SK-N-SH (cell line): ENCODE data around the gene DGKI. TPM values are rescaled to one million over a fixed set of nuclear protein-coding genes. Genes with fewer than 3 reads are reported as not detected.
A peak's percentile ranks its signal among the peaks of the same experiment; 100 is the strongest.

Source experiments
- CTCF ChIA-PET: fragments of 300-600, 350-600 bp; formaldehyde crosslinking; extraction: SDS; loops from one replicate; lab custom pipeline; 2021; lab: Yijun Ruan, JAX
- POLR2A ChIA-PET: fragments of 350-600 bp; sonication (Branson Sonifier 250); formaldehyde crosslinking; extraction: SDS; loops from one replicate; lab custom pipeline; 2020; ENCODE audit warnings: antibody characterized with exemption, inconsistent platforms; lab: Yijun Ruan, JAX
- DNase-seq: peaks from one replicate; pipeline ENCODE4 v3.0.0; 2012
- H2AFZ ChIP-seq: fragments of 200-600 bp; sonication (generic); 2 replicates; pipeline ENCODE4 v1.8.1; 2016; ENCODE audit warnings: antibody characterized with exemption, mild to moderate bottlenecking, low read depth
- H3F3A ChIP-seq: fragments of 200-600 bp; sonication (generic); replicated peaks from 2 replicates; pipeline ENCODE3; 2016; ENCODE audit warnings: antibody characterized with exemption, mild to moderate bottlenecking; ENCODE audit not compliant: insufficient read depth
- H3K27ac ChIP-seq, 2 experiments: fragments of 200-500 bp in 1 of 2; fragments of 200-600 bp in 1 of 2; sonication (Bioruptor generic) in 1 of 2; sonication (generic), shearing (Covaris generic) in 1 of 2; 2 replicates each; pipeline versions ENCODE4 v1.5.1 to v1.6.1; 2014 to 2016; ENCODE audit warnings: low read depth in 2 of 2, inconsistent platforms in 1 of 2, low read length in 1 of 2, mild to moderate bottlenecking in 1 of 2, mixed read lengths in 1 of 2
- H3K27me3 ChIP-seq: fragments of 200-600 bp; sonication (generic), shearing (Covaris generic); 2 replicates; pipeline ENCODE4 v1.6.1; 2016; ENCODE audit warnings: mixed run types; ENCODE audit not compliant: insufficient read depth
- H3K36me3 ChIP-seq, 2 experiments: fragments of 200-500 bp in 1 of 2; fragments of 200-600 bp in 1 of 2; sonication (Bioruptor generic) in 1 of 2; sonication (generic) in 1 of 2; replicated peaks in 1 of 2; 2 replicates each; pipeline versions ENCODE3 to v1.5.1; 2014 to 2016; ENCODE audit warnings: low read length in 1 of 2, mild to moderate bottlenecking in 1 of 2; ENCODE audit not compliant: insufficient read depth in 2 of 2, control insufficient read depth in 1 of 2
- H3K4me1 ChIP-seq, 2 experiments: fragments of 200-500 bp in 1 of 2; fragments of 200-600 bp in 1 of 2; sonication (Bioruptor generic) in 1 of 2; sonication (generic), shearing (Covaris generic) in 1 of 2; 2 replicates each; pipeline versions ENCODE4 v1.5.1 to v1.6.1; 2014 to 2016; ENCODE audit warnings: low read depth in 1 of 2, low read length in 1 of 2, mixed run types in 1 of 2; ENCODE audit not compliant: insufficient read depth in 2 of 2, control insufficient read depth in 1 of 2
- H3K4me2 ChIP-seq: fragments of 200-600 bp; sonication (generic), shearing (Covaris generic); 2 replicates; pipeline ENCODE4 v1.6.1; 2017; ENCODE audit warnings: mixed run types
- H3K4me3 ChIP-seq, 2 experiments: fragments of 200-500 bp in 1 of 2; fragments of 200-600 bp in 1 of 2; sonication (Bioruptor generic) in 1 of 2; sonication (generic), shearing (Covaris generic) in 1 of 2; 2 replicates each; pipeline versions ENCODE4 v1.5.1 to v1.8.1; 2014 to 2016; ENCODE audit warnings: low read depth in 2 of 2, inconsistent platforms in 1 of 2, low read length in 1 of 2, mild to moderate bottlenecking in 1 of 2, mixed read lengths in 1 of 2, moderate library complexity in 1 of 2
- H3K79me2 ChIP-seq: fragments of 200-600 bp; sonication (generic); 2 replicates; pipeline ENCODE4 v1.8.1; 2017; ENCODE audit warnings: mild to moderate bottlenecking; ENCODE audit not compliant: insufficient read depth
- H3K9ac ChIP-seq: fragments of 200-600 bp; sonication (generic); 2 replicates; pipeline ENCODE4 v1.6.1; 2017; ENCODE audit warnings: mixed run types
- H3K9me2 ChIP-seq: fragments of 200-600 bp; sonication (generic); 2 replicates; pipeline ENCODE4 v1.6.1; 2017; ENCODE audit warnings: mixed run types
- H3K9me3 ChIP-seq: fragments of 200-600 bp; sonication (generic); 2 replicates; pipeline ENCODE4 v1.6.1; 2017; ENCODE audit warnings: mixed run types, mild to moderate bottlenecking, moderate library complexity
- H4K20me1 ChIP-seq: fragments of 200-600 bp; sonication (generic); 2 replicates; pipeline ENCODE4 v1.6.1; 2017; ENCODE audit warnings: mild to moderate bottlenecking, mixed run types; ENCODE audit not compliant: insufficient read depth
- CHD2 ChIP-seq: fragments of 150-350 bp; IDR thresholded peaks from 2 replicates; pipeline ENCODE4 v1.6.1; 2018; ENCODE audit warnings: low read length; ENCODE audit not compliant: partially characterized antibody
- ELF1 ChIP-seq: IDR thresholded peaks from 2 replicates; pipeline ENCODE4 v1.4.0; 2012
- EP300 ChIP-seq, 2 experiments: IDR thresholded peaks; 2 replicates each; pipeline versions ENCODE4 v1.4.0 to v1.6.1; 2012; ENCODE audit warnings: borderline replicate concordance in 1 of 2, low read depth in 1 of 2, low read length in 1 of 2
- FOSL2 ChIP-seq: IDR thresholded peaks from 2 replicates; pipeline ENCODE4 v1.4.0; 2012; ENCODE audit warnings: low read depth, mild to moderate bottlenecking, moderate library complexity, borderline replicate concordance
- FOXM1 ChIP-seq: IDR thresholded peaks from 2 replicates; pipeline ENCODE4 v1.4.0; 2012; ENCODE audit warnings: low read depth, mild to moderate bottlenecking
- JUND ChIP-seq: IDR thresholded peaks from 2 replicates; pipeline ENCODE4 v1.4.0; 2012
- MAX ChIP-seq: IDR thresholded peaks from 2 replicates; pipeline ENCODE4 v1.4.0; 2012; ENCODE audit warnings: low read depth
- NFIC ChIP-seq: IDR thresholded peaks from 2 replicates; pipeline ENCODE4 v1.4.0; 2012; ENCODE audit warnings: borderline replicate concordance
- NRF1 ChIP-seq: IDR thresholded peaks from 2 replicates; pipeline ENCODE4 v1.6.1; 2012; ENCODE audit warnings: low read depth, mild to moderate bottlenecking, low read length
- PBX3 ChIP-seq: IDR thresholded peaks from 2 replicates; pipeline ENCODE4; 2012
- POLR2AphosphoS5 ChIP-seq: IDR thresholded peaks from 2 replicates; pipeline ENCODE4 v1.6.1; 2012; ENCODE audit warnings: low read depth, low read length
- RCOR1 ChIP-seq: fragments of 150-350 bp; IDR thresholded peaks from 2 replicates; pipeline ENCODE4 v1.6.1; 2017; ENCODE audit warnings: antibody characterized with exemption, low read length
- SIN3A ChIP-seq: IDR thresholded peaks from 2 replicates; pipeline ENCODE4 v1.6.1; 2012; ENCODE audit warnings: low read depth, mild to moderate bottlenecking, low read length, moderate library complexity, borderline replicate concordance
- TEAD4 ChIP-seq: IDR thresholded peaks from 2 replicates; pipeline ENCODE4 v1.4.0; 2012; ENCODE audit warnings: mild to moderate bottlenecking, borderline replicate concordance; ENCODE audit not compliant: insufficient read depth
- ZBTB33 ChIP-seq: IDR thresholded peaks from 2 replicates; pipeline ENCODE4 v1.4.0; 2012; ENCODE audit warnings: low read depth, borderline replicate concordance
- WGBS: methylation state at CpG from one replicate; pipeline ENCODE4 v1.1.6; 2017; ENCODE audit warnings: low lambda C conversion rate; 5-methylcytosine and 5-hydroxymethylcytosine counted together
- polyA plus RNA-seq, 3 experiments: library from polyadenylated mRNA; depleted of rRNA; stranded (reverse); fragments of >200 nt; gene quantifications; 2 replicates each; pipeline ENCODE4 v1.2.3, GENCODE V29; 2012
- TF ChIP-seq, protein P1 (sequence below): IDR thresholded peaks from 2 replicates; pipeline ENCODE4 v1.4.0; 2012; ENCODE audit warnings: low read depth, borderline replicate concordance
- TF ChIP-seq, protein P2 (sequence below): fragments of 150-350 bp; IDR thresholded peaks from 2 replicates; pipeline ENCODE4 v1.6.1; 2017; ENCODE audit warnings: antibody characterized with exemption, low read length, low read depth, borderline replicate concordance

Gene DGKI
- polyA plus RNA-seq, 1 of the 3 experiments (the other 2 are of a cell fraction): 1.3 TPM

DNA sequence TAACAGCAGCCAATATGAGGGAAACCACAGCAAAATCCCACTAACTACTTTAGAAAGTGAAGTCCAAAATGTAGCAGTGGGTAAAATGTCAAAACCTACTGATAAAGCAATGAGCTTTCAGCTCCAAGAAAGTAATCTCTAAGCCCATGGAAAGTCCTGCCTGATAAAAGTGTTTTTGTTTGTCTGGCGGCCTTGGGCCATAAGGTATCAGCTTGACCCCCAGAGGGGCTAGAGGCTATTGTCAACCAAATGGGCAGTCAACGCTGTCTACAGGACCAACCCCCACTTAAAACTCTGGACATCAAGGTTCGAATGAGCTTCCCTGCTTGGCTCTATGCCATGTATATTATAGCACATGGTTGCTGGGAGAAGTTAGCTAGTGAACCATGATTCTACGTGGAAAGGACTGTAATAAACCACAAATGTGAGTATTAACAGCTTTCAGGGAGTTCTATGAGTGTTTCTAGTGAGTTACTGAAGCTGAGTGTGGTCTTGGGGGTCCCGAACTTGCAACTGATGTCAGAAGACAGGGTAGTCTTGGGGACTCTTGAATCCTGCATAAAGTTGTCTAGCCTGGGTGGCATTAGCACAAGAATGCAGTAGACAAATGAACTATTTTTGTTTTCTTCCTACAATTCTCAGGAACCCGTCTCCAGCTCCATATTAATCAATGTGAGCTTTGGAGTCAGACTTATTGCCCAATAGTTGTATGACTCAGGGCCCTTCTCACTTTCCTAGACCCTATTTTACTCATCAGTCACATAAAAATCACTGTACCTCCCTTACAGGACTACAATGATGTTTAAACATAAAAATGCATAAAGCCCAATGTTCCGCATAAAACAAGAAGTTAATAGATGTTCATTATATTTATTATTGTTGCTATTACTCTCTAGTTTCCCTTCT lies 164.9 kb downstream of the DGKI start:
- no peaks in the 10 kb centered on the region for H3K27me3 ChIP-seq
- no peaks in the 10 kb centered on the region for H4K20me1 ChIP-seq
- 0 out of 2 replicates have a peak overlapping the region, but pooled peaks have one; percentile 25 for H2AFZ ChIP-seq
- no peaks in the 10 kb centered on the region for H3K9me2 ChIP-seq
- 64% methylated on average over 7 of the region's 7 CpGs for WGBS
- ChIA-PET CTCF (interaction anchor here (1.3 to 3.4 kb wide), 2 partner anchors 25 to 218 kb away, joined by 4 to 12 read pairs; no protein-coding TSS in a partner anchor), POLR2A (no interaction called here)
- DNase-seq: no peak
- H3K4me2 ChIP-seq: peak overlapping the region; percentile 5; the same call in 1 of the 2 replicates
- H3K4me3 ChIP-seq: no peak overlapping the region
- H3K27ac ChIP-seq: peak overlapping the region in 1 of 2 experiments; percentile 81; a peak in 2 of 4 replicates
- no peaks in the 10 kb centered on the region for H3K79me2 ChIP-seq
- peak; percentile 64 for TF ChIP-seq JUND
- 0 out of 2 replicates have a peak, but pooled peaks have one; percentile 4 for TF ChIP-seq NFIC
- TF ChIP-seq PBX3: peak; percentile 78
- TF ChIP-seq, protein P1, sequence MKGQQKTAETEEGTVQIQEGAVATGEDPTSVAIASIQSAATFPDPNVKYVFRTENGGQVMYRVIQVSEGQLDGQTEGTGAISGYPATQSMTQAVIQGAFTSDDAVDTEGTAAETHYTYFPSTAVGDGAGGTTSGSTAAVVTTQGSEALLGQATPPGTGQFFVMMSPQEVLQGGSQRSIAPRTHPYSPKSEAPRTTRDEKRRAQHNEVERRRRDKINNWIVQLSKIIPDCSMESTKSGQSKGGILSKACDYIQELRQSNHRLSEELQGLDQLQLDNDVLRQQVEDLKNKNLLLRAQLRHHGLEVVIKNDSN: no peak
- peak; percentile 80; the same call in 1 of the 2 replicates for TF ChIP-seq FOSL2
- TF ChIP-seq EP300 (IDR thresholded peaks at IDR 0.05; ENCODE audit: borderline replicate concordance in 1 of 2, low read depth in 1 of 2, low read length in 1 of 2): peak in 1 of 2 experiments; percentile 34; a peak in 1 of 4 replicates
- TF ChIP-seq, protein P2, sequence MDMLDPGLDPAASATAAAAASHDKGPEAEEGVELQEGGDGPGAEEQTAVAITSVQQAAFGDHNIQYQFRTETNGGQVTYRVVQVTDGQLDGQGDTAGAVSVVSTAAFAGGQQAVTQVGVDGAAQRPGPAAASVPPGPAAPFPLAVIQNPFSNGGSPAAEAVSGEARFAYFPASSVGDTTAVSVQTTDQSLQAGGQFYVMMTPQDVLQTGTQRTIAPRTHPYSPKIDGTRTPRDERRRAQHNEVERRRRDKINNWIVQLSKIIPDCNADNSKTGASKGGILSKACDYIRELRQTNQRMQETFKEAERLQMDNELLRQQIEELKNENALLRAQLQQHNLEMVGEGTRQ: no peak
- no peaks in the 10 kb centered on the region for H3K36me3 ChIP-seq
- H3F3A ChIP-seq: peaks cover 15% of the 10 kb centered on the region
- peak overlapping the region; percentile 33; the same call in 1 of the 2 replicates for H3K9ac ChIP-seq
- peaks cover 17 to 33% of the 10 kb centered on the region in 2 experiments; a peak in 3 of 4 replicates for H3K4me1 ChIP-seq
- H3K9me3 ChIP-seq: no peaks in the 10 kb centered on the region

DNA sequence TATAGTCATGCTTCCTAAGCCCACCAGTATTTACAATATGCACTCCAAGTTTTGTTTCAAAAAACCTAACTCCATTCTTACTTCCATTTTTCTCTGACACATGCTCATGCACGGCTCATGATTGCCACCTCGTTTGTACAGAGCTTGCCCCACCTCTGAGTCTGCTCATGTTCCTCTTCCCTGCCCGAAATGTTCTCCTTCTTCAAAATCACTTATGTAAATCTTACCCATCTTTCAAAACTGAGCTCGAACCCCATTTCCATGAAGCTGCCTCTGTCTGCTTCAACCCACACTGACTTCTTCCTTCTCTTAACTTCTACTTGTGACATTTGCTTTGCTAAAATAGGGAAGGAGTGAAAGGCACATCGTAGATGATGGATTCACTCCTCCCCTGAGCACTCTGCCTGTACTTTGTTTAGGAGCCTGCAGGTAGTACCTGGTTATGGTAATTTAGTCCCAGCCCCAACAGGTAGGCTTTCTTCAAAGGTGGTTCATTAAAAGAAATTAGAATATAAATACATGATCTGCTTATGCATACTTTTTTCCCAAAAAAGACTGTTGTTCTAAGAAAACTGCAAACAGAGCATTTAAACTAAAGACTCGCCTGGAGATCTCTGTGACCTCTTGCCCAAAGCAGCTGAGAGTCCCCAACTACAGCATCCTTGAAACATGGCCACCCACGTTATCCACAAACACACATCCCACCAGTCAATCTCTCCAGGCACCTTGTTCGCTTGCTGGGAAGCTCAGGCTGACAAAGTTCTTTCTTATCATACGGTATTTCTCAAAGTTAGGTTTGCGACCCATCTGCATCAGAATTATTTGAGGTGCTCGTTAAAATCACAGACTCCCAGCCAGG lies 172.0 kb downstream of the DGKI start:
- Histone ChIP-seq H3F3A (peaks cover 16% of the 10 kb centered on the region), H3K79me2 (no peaks in the 10 kb centered on the region), H3K27me3 (no peaks in the 10 kb centered on the region), H3K4me2 (no peak overlapping the region), H3K27ac (no peak overlapping the region), H4K20me1 (no peaks in the 10 kb centered on the region), H3K9me3 (no peaks in the 10 kb centered on the region), H3K36me3 (no peaks in the 10 kb centered on the region), H2AFZ (no peak overlapping the region), H3K4me3 (no peak overlapping the region), H3K9me2 (no peaks in the 10 kb centered on the region), H3K9ac (no peak overlapping the region), H3K4me1 (peaks cover 17 to 25% of the 10 kb centered on the region in 2 experiments; a peak in 3 of 4 replicates)
- 76% methylated on average over 11 of the region's 11 CpGs for WGBS
- DNase-seq: no peak
- ChIA-PET CTCF (interaction anchor here (0.6 to 1.6 kb wide), 4 partner anchors 10 to 179 kb away, joined by 3 to 8 read pairs (median 4); no protein-coding TSS in a partner anchor), POLR2A (no interaction called here)
- TF ChIP-seq FOXM1: no peak
- TF ChIP-seq MAX: no peak
- TF ChIP-seq ZBTB33: no peak
- no peak for TF ChIP-seq CHD2
- TF ChIP-seq NRF1: no peak
- TF ChIP-seq RCOR1: no peak
- TF ChIP-seq, protein P1: no peak
- no peak for TF ChIP-seq POLR2AphosphoS5
- no peak for TF ChIP-seq ELF1
- no peak for TF ChIP-seq TEAD4
- no peak for TF ChIP-seq SIN3A
- no peak for TF ChIP-seq EP300 (IDR thresholded peaks at IDR 0.05; ENCODE audit: borderline replicate concordance in 1 of 2, low read depth in 1 of 2, low read length in 1 of 2)
